Activated gamma-delta T cell (primary cell): ENCODE data around the gene UGGT1.

ENCODE experiments used
- DNase-seq: peaks from one replicate; lab custom pipeline; 2025; lab: John Stamatoyannopoulos, UW

The UGGT1 gene

GRCh38 chr2:128228894-128229293 is 137.9 kb downstream of the UGGT1 start:
- DNase-seq, result no peak

DNA sequence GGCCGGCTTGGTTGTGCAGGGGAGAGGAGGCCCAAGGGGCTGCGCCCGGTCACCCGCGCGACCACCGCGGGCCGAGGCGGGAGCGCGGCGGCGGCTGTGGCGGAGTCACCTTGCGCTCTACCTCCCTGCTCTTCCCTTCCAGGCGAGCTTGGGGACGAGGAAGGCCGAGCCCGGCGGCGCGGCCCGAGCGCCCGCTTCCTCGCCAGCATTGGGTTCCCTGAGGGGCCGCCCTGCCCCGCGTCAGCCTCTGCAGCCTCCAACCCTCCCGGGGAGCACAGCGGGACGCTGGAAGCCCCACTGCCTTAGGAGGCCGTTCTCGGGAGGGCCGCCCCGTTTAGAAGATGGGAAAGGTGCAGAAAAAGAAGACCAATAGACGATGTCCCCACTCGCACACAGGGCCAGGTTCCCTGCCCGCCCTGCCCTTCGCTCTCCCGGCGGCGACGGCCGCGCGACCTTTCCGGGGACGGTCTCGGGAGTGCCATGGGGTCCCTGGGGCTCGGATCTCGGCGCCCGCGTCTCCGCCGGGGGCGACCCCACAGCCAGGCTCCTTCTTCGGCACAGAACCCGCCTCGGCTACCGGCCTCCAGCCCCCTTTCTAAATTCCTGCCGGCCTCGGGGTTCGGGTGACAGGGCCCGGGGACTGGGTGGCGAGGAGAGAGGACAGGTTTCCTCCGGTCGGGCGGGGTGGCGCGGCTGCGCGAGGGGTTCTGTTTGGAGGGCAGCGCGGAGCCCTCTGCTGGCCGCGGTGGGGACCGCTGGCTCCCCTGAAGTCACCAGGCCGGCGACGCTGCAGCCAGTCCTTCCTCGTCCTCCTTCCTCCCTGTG is 142.2 kb downstream of the UGGT1 start:
- DNase-seq, result peak; percentile 62

DNA sequence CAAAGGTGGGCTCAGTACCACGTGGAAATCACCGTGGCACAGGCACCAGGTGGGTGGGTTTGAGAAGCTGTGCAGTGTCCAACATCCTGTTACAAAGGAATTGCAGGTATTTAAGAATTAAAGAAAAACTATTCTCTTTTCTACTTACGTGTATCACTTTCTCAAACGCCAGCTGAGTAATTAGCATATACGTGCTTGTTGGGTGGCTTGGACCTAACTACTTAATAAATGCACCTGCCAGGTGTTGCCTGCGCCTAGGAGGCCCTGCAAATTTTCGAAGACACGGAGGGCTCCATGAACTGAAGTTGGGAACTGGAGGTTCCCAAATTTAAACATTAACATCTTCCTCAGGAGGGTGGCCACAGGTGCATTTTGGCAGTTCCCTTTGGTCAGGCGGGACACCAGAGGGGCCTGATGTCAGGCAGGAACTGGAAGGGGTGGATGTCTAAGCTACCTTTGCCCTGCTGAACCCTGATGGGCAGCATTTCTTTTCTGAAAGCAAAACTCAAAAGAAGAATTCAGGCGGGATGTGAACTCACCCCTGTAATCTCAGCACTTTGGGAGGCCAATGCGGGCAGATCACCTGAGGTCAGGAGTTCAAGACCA is 142.9 kb downstream of the UGGT1 start:
- no peak for DNase-seq

DNA sequence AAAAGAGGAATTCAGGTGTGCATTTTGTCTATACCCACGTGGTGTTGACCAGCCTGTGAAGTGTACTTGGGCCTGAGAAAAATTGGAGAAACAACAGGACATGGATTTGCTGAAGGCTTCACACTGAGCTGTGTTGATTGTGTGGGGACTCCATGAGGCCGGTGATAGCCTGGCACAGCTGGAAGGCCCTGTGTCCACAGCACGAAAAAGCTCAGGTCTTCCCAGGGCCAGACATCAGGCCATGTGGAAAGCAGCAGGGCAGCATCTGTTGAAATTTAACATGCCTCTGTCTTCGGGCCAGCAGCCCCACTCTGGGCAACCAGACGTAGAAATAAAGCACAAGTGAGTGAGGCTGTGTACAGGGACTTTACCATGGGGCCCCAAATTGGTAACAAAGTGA is 143.6 kb downstream of the UGGT1 start:
- DNase-seq, result no peak

GRCh38 chr2:128235581-128235980 is 144.6 kb downstream of the UGGT1 start:
- DNase-seq, result no peak

GRCh38 chr2:128236491-128237035 is 145.6 kb downstream of the UGGT1 start:
- no peak for DNase-seq

DNA sequence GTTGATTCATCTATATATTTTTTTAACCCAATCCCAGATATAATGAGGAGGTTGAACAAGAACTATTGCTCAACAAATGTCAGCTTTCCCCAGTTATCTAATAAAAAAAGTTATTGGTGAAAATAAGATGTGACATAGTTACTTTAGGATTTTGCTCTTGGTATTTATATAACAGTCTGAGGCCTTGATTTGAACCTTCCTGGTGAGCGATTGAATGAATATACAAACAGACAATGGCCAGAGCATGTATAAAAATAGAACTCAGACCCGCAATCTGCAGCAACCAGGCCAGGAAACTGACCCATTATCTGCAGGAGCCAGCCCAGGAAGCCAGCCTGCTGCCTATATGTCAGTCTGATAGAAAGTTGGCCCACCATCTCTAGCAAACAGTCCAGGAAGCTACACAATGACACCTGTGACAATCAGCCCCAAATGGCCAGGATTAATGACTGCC is 146.1 kb downstream of the UGGT1 start:
- no peak for DNase-seq

DNA sequence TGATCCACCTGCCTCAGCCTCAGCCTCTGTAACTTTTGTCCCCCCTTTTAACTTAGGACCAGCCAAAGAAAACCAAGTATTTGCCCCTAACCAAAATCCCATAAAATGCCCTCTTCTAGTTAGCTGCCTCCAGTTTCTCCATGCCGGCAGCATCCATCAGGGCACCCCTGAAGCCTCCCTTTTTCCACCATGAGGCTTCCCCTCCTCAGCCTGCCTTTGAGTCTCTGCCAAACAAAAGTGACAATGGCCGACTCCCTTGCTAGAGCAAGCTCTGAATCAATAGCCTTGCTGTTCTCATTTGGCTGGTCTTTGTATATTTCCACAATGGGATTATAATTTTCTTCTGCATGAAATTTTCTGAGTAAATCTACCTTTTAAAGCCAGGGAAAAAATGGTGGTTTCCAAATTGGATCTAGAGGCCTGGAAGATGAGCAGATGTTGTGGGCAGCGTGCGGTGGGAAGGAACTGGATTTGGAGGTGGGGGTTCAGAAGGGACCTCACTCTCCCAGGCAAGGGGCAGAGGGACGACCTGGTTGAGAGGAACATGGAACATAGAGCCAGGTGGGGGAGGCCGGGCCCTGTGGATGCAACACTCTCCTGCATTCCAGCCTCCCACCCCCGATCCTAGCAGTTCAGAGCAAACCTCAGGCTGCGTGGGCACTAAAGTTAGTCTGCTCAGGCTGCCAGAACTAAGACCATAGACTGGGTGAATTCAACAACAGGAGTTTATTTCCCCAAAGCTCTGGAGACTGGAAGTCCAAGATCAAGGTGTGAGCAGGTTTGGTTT is 147.1 kb downstream of the UGGT1 start:
- no peak for DNase-seq

- no peak for DNase-seq
These were observed 150.9 kb downstream of the UGGT1 start for GRCh38 chr2:128241896-128242295.
